GM23338 (cell line): ENCODE measurements around the gene RGS7. TPM values are rescaled to one million over a fixed set of nuclear protein-coding genes. Genes with fewer than 3 reads are reported as not detected.

ENCODE experiments used
- ATAC-seq: fragments of 200-7000 bp; cut with Tn5 transposase; 3 replicates; pipeline ENCODE4 v1.9.1; 2020
- DNase-seq: peaks from one replicate; pipeline ENCODE4 v3.0.0-alpha.2; 2015; ENCODE audit warnings: low spot score
- H2AFZ ChIP-seq: fragments of 200-600 bp; sonication (generic); 2 replicates; pipeline ENCODE4 v1.8.0; 2016; ENCODE audit warnings: antibody characterized with exemption, mild to moderate bottlenecking, moderate library complexity
- H3F3A ChIP-seq: fragments of 200-600 bp; sonication (generic); replicated peaks from 2 replicates; pipeline ENCODE4 v1.8.0; 2017; ENCODE audit warnings: antibody characterized with exemption, mixed run types, low read depth
- H3K27ac ChIP-seq: fragments of 200-600 bp; sonication (generic); 2 replicates; pipeline ENCODE4 v1.6.1; 2016; ENCODE audit warnings: low read depth
- H3K27me3 ChIP-seq: fragments of 200-600 bp; sonication (generic); 2 replicates; pipeline ENCODE4 v1.8.0; 2016; ENCODE audit warnings: mild to moderate bottlenecking, mixed run types, moderate library complexity; ENCODE audit not compliant: insufficient read depth
- H3K36me3 ChIP-seq: fragments of 200-600 bp; sonication (generic); 2 replicates; pipeline ENCODE4 v1.8.0; 2016; ENCODE audit warnings: mild to moderate bottlenecking; ENCODE audit not compliant: insufficient read depth
- H3K4me1 ChIP-seq: fragments of 200-600 bp; sonication (generic); 2 replicates; pipeline ENCODE4 v1.8.0; 2016; ENCODE audit warnings: mild to moderate bottlenecking, moderate library complexity; ENCODE audit not compliant: insufficient read depth
- H3K4me2 ChIP-seq: fragments of 200-600 bp; sonication (generic); 2 replicates; pipeline ENCODE4 v1.7.1; 2017; ENCODE audit warnings: mixed run types
- H3K4me3 ChIP-seq: fragments of 200-600 bp; sonication (generic); 2 replicates; pipeline ENCODE4 v1.6.1; 2016; ENCODE audit warnings: mixed run types
- H3K79me2 ChIP-seq: fragments of 200-600 bp; sonication (generic); replicated peaks from 2 replicates; pipeline ENCODE4 v1.8.0; 2017; ENCODE audit warnings: mild to moderate bottlenecking; ENCODE audit not compliant: insufficient read depth
- H3K9me2 ChIP-seq: fragments of 200-600 bp; sonication (generic); 2 replicates; pipeline ENCODE4 v1.8.0; 2017; ENCODE audit not compliant: insufficient read depth
- H4K20me1 ChIP-seq: fragments of 200-600 bp; sonication (generic); replicated peaks from 2 replicates; pipeline ENCODE4 v1.8.0; 2017; ENCODE audit warnings: mild to moderate bottlenecking; ENCODE audit not compliant: insufficient read depth
- H3K27ac Mint-ChIP-seq: 2 replicates; pipeline ENCODE4 v1.8.0; 2020; ENCODE audit warnings: inconsistent platforms, mild to moderate bottlenecking, moderate library complexity, mixed read lengths
- H3K27me3 Mint-ChIP-seq: 3 replicates; pipeline ENCODE4 v1.8.0; 2022; ENCODE audit warnings: low read depth, mild to moderate bottlenecking, moderate library complexity, mixed read lengths, inconsistent platforms; ENCODE audit not compliant: insufficient read depth, poor library complexity
- H3K36me3 Mint-ChIP-seq: 3 replicates; pipeline ENCODE4 v1.8.0; 2021; ENCODE audit warnings: low read depth, mild to moderate bottlenecking, inconsistent platforms, moderate library complexity, mixed read lengths
- H3K4me1 Mint-ChIP-seq: 3 replicates; pipeline ENCODE4 v1.8.0; 2020; ENCODE audit warnings: mild to moderate bottlenecking, inconsistent platforms, mixed read lengths
- H3K4me3 Mint-ChIP-seq: 3 replicates; pipeline ENCODE4 v1.8.0; 2021; ENCODE audit warnings: moderate library complexity, mild to moderate bottlenecking, inconsistent platforms, mixed read lengths
- H3K9me3 Mint-ChIP-seq: 3 replicates; pipeline ENCODE4 v1.8.0; 2020; ENCODE audit warnings: moderate library complexity, mild to moderate bottlenecking, inconsistent platforms, mixed read lengths
- CREB1 ChIP-seq: fragments of 250-450 bp; sonication (Bioruptor Pico); IDR thresholded peaks from 2 replicates; pipeline ENCODE4 v1.5.0; 2020; ENCODE audit warnings: low read depth, mild to moderate bottlenecking, moderate library complexity
- EZH2 ChIP-seq: fragments of 200-600 bp; sonication (generic); IDR thresholded peaks from one replicate; pipeline ENCODE4 v1.8.0; 2017; ENCODE audit warnings: antibody characterized with exemption, mild to moderate bottlenecking, low read depth; ENCODE audit not compliant: unreplicated experiment
- EZH2phosphoT487 ChIP-seq: fragments of 200-600 bp; sonication (generic); IDR thresholded peaks from one replicate; pipeline ENCODE4 v1.8.1; 2018; ENCODE audit warnings: antibody characterized with exemption; ENCODE audit not compliant: unreplicated experiment
- REST ChIP-seq: IDR thresholded peaks from one replicate; pipeline ENCODE4 v1.6.1; 2018; ENCODE audit warnings: antibody characterized with exemption; ENCODE audit not compliant: unreplicated experiment
- STAT1 ChIP-seq: IDR thresholded peaks from one replicate; pipeline ENCODE4 v1.6.1; 2016; ENCODE audit warnings: antibody characterized with exemption; ENCODE audit not compliant: unreplicated experiment
- ZNF114 ChIP-seq: fragments of 250-450 bp; sonication (Bioruptor Pico); IDR thresholded peaks from 2 replicates; pipeline ENCODE4 v1.5.0; 2020; ENCODE audit warnings: mild to moderate bottlenecking, moderate library complexity
- ZNF462 ChIP-seq: fragments of 250-450 bp; sonication (Bioruptor Pico); IDR thresholded peaks from 2 replicates; pipeline ENCODE4 v1.5.0; 2020; ENCODE audit warnings: mild to moderate bottlenecking, moderate library complexity
- polyA plus RNA-seq: library from polyadenylated mRNA; unstranded; fragments of >200 nt; fragmentation: Nextera tagmentation; extraction: Ambion mirVana; gene quantifications from 2 replicates; pipeline ENCODE4 v1.2.1, GENCODE V29; 2016
- total RNA-seq: library from RNA; depleted of rRNA; stranded (reverse); fragments of >200 nt; shearing (Covaris generic); gene quantifications from 2 replicates; pipeline ENCODE4 v1.2.3, GENCODE V29; 2014
- TF ChIP-seq, protein P1 (sequence below): IDR thresholded peaks from 2 replicates; pipeline ENCODE4 v1.6.1; 2016; ENCODE audit warnings: antibody characterized with exemption

The RGS7 gene
- total and polyA plus RNA-seq, 2 experiments from 2014 or later, result 2.0 to 2.2 TPM

- H3F3A ChIP-seq, result no peaks in the 10 kb centered on the region
- Mint-ChIP-seq H3K36me3 (peaks cover 7% of the 10 kb centered on the region; the same call in 1 of the 3 replicates), H3K27ac (no peak overlapping the region), H3K4me1 (no peaks in the 10 kb centered on the region), H3K4me3 (no peak overlapping the region), H3K27me3 (peaks cover 3% of the 10 kb centered on the region), H3K9me3 (no peaks in the 10 kb centered on the region)
- DNase-seq (no peak), ATAC-seq (no peak)
- H3K79me2 ChIP-seq, result no peaks in the 10 kb centered on the region
- H3K4me2 ChIP-seq, result no peak overlapping the region
- H3K27me3 ChIP-seq, result no peaks in the 10 kb centered on the region
- H4K20me1 ChIP-seq, result no peaks in the 10 kb centered on the region
- TF ChIP-seq CREB1, result no peak
- TF ChIP-seq ZNF114 (CRISPR knock-in tag), result no peak
- TF ChIP-seq STAT1, result no peak
- TF ChIP-seq, protein P1, sequence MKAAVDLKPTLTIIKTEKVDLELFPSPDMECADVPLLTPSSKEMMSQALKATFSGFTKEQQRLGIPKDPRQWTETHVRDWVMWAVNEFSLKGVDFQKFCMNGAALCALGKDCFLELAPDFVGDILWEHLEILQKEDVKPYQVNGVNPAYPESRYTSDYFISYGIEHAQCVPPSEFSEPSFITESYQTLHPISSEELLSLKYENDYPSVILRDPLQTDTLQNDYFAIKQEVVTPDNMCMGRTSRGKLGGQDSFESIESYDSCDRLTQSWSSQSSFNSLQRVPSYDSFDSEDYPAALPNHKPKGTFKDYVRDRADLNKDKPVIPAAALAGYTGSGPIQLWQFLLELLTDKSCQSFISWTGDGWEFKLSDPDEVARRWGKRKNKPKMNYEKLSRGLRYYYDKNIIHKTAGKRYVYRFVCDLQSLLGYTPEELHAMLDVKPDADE, result no peak
- TF ChIP-seq ZNF462 (CRISPR knock-in tag), result no peak
- TF ChIP-seq EZH2phosphoT487, result no peak
- no peak for TF ChIP-seq EZH2
- no peak for TF ChIP-seq REST
- H3K4me3 ChIP-seq, result no peak overlapping the region
- no peaks in the 10 kb centered on the region; the same call in 1 of the 2 replicates for H3K4me1 ChIP-seq
- H2AFZ ChIP-seq, result no peak overlapping the region
- no peaks in the 10 kb centered on the region for H3K36me3 ChIP-seq
- H3K27ac ChIP-seq, result no peak overlapping the region
- no peaks in the 10 kb centered on the region for H3K9me2 ChIP-seq
These were observed 200.6 kb downstream of the RGS7 start for GRCh38 chr1:241156231-241156965.
